AG08395 (cell line): ENCODE measurements around the gene HPX.

Source experiments
- DNase-seq: peaks from one replicate; pipeline ENCODE4 v3.0.0; 2012; ENCODE audit warnings: mixed read lengths, low spot score

Gene HPX

GRCh38 chr11:6389905-6390717 is 50.7 kb downstream of the HPX start, which contains the start of gene SMPD1:
SMPD1 (plus strand) TSS chr11:6390474; CDS start chr11:6390599, 125 bp downstream.
- peak; percentile 94 for DNase-seq

- DNase-seq, result no peak
These were observed 52.0 kb downstream of the HPX start for GRCh38 chr11:6388748-6389147.

- no peak for DNase-seq
These were observed 52.8 kb downstream of the HPX start for GRCh38 chr11:6387811-6388599.

GRCh38 chr11:6385046-6385777 is 55.6 kb downstream of the HPX start:
- no peak for DNase-seq
